GM18499 (cell line): Measurements from ENCODE around the gene PRAC2.

Experiments
- ATAC-seq: cut with Tn5 transposase; IDR thresholded peaks from one replicate; pipeline ENCODE4 v1.9.1; 2021; ENCODE audit warnings: moderate number of reproducible peaks; ENCODE audit not compliant: insufficient read depth, unreplicated experiment

PRAC2 gene

GRCh38 chr17:48732688-48733629 is 10.0 kb downstream of the PRAC2 start:
- ATAC-seq, result no peak

- ATAC-seq, result no peak
These were observed 10.8 kb downstream of the PRAC2 start for GRCh38 chr17:48733632-48734328.

- ATAC-seq, result no peak
These were observed 11.5 kb downstream of the PRAC2 start for GRCh38 chr17:48734333-48735061.

- no peak for ATAC-seq
These were observed 12.0 kb downstream of the PRAC2 start for GRCh38 chr17:48735062-48735351.

- ATAC-seq, result no peak
These were observed 14.5 kb downstream of the PRAC2 start for GRCh38 chr17:48737330-48738043.

- no peak for ATAC-seq
These were observed 15.4 kb downstream of the PRAC2 start for GRCh38 chr17:48738424-48738802.

- ATAC-seq, result no peak
These were observed 16.0 kb downstream of the PRAC2 start for GRCh38 chr17:48738803-48739526.

GRCh38 chr17:48740537-48740936 is 17.6 kb downstream of the PRAC2 start:
- no peak for ATAC-seq

- no peak for ATAC-seq
These were observed 22.6 kb downstream of the PRAC2 start for GRCh38 chr17:48745381-48746275.

- ATAC-seq, result no peak
These were observed 24.0 kb downstream of the PRAC2 start for GRCh38 chr17:48746916-48747444.

GRCh38 chr17:48747445-48748363 is 24.7 kb downstream of the PRAC2 start:
- ATAC-seq, result no peak

- no peak for ATAC-seq
These were observed 26.0 kb downstream of the PRAC2 start for GRCh38 chr17:48748718-48749566.

- ATAC-seq, result no peak
These were observed 26.9 kb downstream of the PRAC2 start for GRCh38 chr17:48749621-48750553.

GRCh38 chr17:48751172-48751571 is 28.2 kb downstream of the PRAC2 start:
- ATAC-seq, result no peak

GRCh38 chr17:48751733-48752398 is 28.9 kb downstream of the PRAC2 start:
- no peak for ATAC-seq
